SK-N-MC (cell line): ENCODE measurements around the gene COL6A5.

Source experiments
- EZH2 ChIP-seq: fragments of 200-600 bp; sonication (generic); IDR thresholded peaks from one replicate; pipeline ENCODE4 v1.6.1; 2017; ENCODE audit warnings: antibody characterized with exemption
- FOXP2 ChIP-seq: optimal IDR thresholded peaks from 2 replicates; pipeline ENCODE3; 2011; ENCODE audit warnings: mild to moderate bottlenecking, moderate library complexity; ENCODE audit not compliant: insufficient read depth; ENCODE audit errors: extremely low read length, control extremely low read depth
- POLR2AphosphoS5 ChIP-seq: IDR thresholded peaks from 2 replicates; pipeline ENCODE4 v1.6.1; 2012; ENCODE audit warnings: mild to moderate bottlenecking, low read depth, low read length, borderline replicate concordance

- TF ChIP-seq POLR2AphosphoS5 (no peak), EZH2 (no peak), FOXP2 (no peak)
Observed at GRCh38 chr3:130517602-130518001, 172.1 kb downstream of the COL6A5 start.
